ENCODE measurements around the gene SLC25A6.
"Not testable (repeated sequence)": the region's sequence is repeated elsewhere in the genome, so short reads cannot be mapped to it uniquely, and the experiment has no call there.

Gene SLC25A6

GRCh38 chrX:1386338-1387127, 5.4 kb downstream of the SLC25A6 start:
- no peak overlapping the region for H3K27ac ChIP-seq
- TF ChIP-seq CTCF (conservative IDR thresholded peaks at IDR 0.05) (no peak), ZFX (IDR thresholded peaks at IDR 0.05) (no peak)

- H3K27ac ChIP-seq = no peak overlapping the region
- no peak for TF ChIP-seq ZFX (IDR thresholded peaks at IDR 0.05)
- no peak for TF ChIP-seq CTCF (conservative IDR thresholded peaks at IDR 0.05)
Observed at GRCh38 chrX:1385253-1386223, 6.4 kb downstream of the SLC25A6 start.

GRCh38 chrX:1384658-1385252, 7.2 kb downstream of the SLC25A6 start:
- no peak overlapping the region for H3K27ac ChIP-seq
- TF ChIP-seq ZFX (IDR thresholded peaks at IDR 0.05) (no peak), CTCF (conservative IDR thresholded peaks at IDR 0.05) (no peak)

GRCh38 chrX:1380672-1381233, 11.2 kb downstream of the SLC25A6 start:
- H3K27ac ChIP-seq = no peak overlapping the region
- TF ChIP-seq CTCF (conservative IDR thresholded peaks at IDR 0.05) = no peak

GRCh38 chrX:1378306-1378759, 13.6 kb downstream of the SLC25A6 start:
- TF ChIP-seq ZFX (IDR thresholded peaks at IDR 0.05) (no peak), CTCF (conservative IDR thresholded peaks at IDR 0.05) (no peak)
- H3K27ac ChIP-seq = no peak overlapping the region

GRCh38 chrX:1368385-1368698, 23.6 kb downstream of the SLC25A6 start:
- H3K27ac ChIP-seq = no peak overlapping the region
- TF ChIP-seq CTCF (conservative IDR thresholded peaks at IDR 0.05) = no peak
- no peak for TF ChIP-seq ZFX (IDR thresholded peaks at IDR 0.05)

- not testable (repeated sequence) for H3K27ac ChIP-seq
Observed at GRCh38 chrX:1366363-1366762, 25.6 kb downstream of the SLC25A6 start.
